BJ (cell line): ENCODE results near the gene KCNQ1. TPM values are rescaled to one million over a fixed set of nuclear protein-coding genes. Genes with fewer than 3 reads are reported as not detected.

Source experiments
- CTCF ChIA-PET: fragments of 350-600 bp; formaldehyde crosslinking; extraction: SDS; loops from one replicate; lab custom pipeline; 2021; ENCODE audit warnings: antibody characterized with exemption, inconsistent platforms; lab: Yijun Ruan, JAX
- POLR2A ChIA-PET: fragments of 300-600 bp; sonication (Branson Sonifier 250); formaldehyde crosslinking; extraction: SDS; loops from one replicate; lab custom pipeline; 2021; ENCODE audit warnings: antibody characterized with exemption; lab: Charles Lee
- DNase-seq: peaks from one replicate; pipeline ENCODE4 v3.0.0-alpha.2; 2011; ENCODE audit warnings: low read depth
- H3K27me3 ChIP-seq: 2 replicates; pipeline ENCODE4 v1.6.0; 2011; ENCODE audit warnings: low read length; ENCODE audit not compliant: control insufficient read depth, insufficient read depth
- H3K36me3 ChIP-seq: 2 replicates; pipeline ENCODE4 v1.5.1; 2011; ENCODE audit warnings: low read length; ENCODE audit not compliant: control insufficient read depth, insufficient read depth
- H3K4me3 ChIP-seq: 2 replicates; pipeline ENCODE4 v1.5.1; 2011; ENCODE audit warnings: low read depth, mild to moderate bottlenecking, control low read depth, low read length
- CTCF ChIP-seq: IDR thresholded peaks from 2 replicates; pipeline ENCODE4 v1.5.1; 2011; ENCODE audit warnings: low read depth, mild to moderate bottlenecking, control low read depth, inconsistent platforms, low read length, moderate library complexity; ENCODE audit not compliant: insufficient read depth
- polyA plus RNA-seq: library from polyadenylated mRNA; depleted of rRNA; stranded (reverse); fragments of >200 nt; gene quantifications from 2 replicates; pipeline ENCODE4 v1.2.3, GENCODE V29; 2011

The KCNQ1 gene
- polyA plus RNA-seq, 1 experiment = not detected

DNA sequence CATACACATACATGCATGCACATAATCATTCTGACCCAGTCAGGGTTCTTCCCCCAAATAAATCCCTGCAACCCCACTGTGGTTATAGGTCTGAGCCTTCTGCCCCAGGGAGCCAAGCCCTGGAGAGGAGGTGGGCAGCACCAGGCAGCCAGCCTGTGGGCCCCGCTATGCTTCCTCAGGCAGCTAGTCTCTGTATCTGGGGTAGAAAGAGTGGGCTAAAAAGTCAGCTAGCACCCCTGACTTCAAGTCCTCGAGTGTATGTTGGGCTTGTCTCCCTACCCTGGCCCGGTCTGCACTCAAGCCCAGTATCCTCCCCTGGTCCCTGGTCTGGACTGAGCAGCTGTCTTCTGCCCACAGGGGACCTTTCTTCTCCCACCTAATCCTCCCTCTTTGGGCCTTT, 226.9 kb downstream of the KCNQ1 start:
- no peak for TF ChIP-seq CTCF
- H3K27me3 ChIP-seq = no peaks in the 10 kb centered on the region
- H3K4me3 ChIP-seq = no peak overlapping the region
- no peak for DNase-seq
- CTCF ChIA-PET = no interaction called here
- POLR2A ChIA-PET = no interaction called here
- H3K36me3 ChIP-seq = peaks cover 4% of the 10 kb centered on the region

DNA sequence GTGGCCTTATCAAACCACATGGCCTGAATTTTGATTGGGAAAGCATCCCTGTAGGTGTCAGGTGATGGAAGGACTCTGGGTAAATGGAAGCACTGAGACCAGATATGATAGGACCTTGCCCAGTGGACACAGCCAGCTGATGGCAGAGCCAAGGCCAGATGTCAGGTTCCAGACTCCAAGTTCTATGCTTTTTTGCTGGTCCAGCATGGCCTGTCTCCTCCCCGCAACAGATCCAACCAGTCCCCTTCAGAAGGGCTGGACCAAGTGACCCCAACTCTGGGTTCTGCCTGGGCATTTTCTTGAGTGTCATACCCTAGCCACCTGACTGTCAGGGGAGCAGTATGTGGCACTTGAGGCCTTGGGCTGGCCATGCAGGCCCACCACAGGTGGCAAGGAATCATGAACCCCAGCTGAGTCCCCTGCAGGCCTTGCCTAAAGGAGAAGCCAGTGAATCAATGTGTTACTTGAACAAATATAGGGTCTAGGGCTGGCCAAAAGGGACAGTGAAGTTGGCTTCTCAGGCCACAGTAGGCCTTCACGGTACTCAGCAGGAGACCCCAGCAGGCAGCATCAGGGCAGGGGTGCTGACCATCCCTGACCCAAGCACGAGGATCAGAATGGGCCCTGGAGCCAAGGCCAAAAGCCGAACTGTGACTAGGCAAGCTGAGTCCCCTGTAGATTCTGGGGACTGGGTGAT, 227.9 kb downstream of the KCNQ1 start:
- TF ChIP-seq CTCF = no peak
- POLR2A ChIA-PET = no interaction called here
- Histone ChIP-seq H3K27me3 (no peaks in the 10 kb centered on the region), H3K4me3 (no peak overlapping the region), H3K36me3 (peaks cover 4% of the 10 kb centered on the region)
- no peak for DNase-seq
- CTCF ChIA-PET = no interaction called here

DNA sequence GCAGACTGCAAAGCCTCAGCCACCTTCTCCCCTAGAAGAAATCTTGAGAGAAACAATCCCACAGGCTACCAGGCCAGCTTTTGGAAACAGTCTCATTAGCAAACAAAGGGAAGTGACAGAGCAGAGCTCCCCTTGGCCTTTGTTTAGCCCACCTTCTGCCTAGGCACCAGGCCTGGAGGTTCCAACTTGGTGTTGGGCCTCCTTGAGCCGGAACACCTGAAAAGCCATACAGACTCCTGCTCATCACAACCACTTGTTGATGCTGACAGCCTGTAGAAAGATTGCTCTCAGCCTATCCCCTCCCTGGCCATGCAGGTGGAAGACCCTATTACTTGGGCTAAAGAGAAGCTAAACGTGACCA, 228.4 kb downstream of the KCNQ1 start:
- Histone ChIP-seq H3K4me3 (no peak overlapping the region), H3K36me3 (peaks cover 2% of the 10 kb centered on the region), H3K27me3 (no peaks in the 10 kb centered on the region)
- DNase-seq = no peak
- CTCF ChIA-PET = interaction anchor here (0.9 kb wide), 1 partner anchor 8 kb away, joined by 4 read pairs; no protein-coding TSS in a partner anchor
- POLR2A ChIA-PET = no interaction called here
- TF ChIP-seq CTCF = no peak

DNA sequence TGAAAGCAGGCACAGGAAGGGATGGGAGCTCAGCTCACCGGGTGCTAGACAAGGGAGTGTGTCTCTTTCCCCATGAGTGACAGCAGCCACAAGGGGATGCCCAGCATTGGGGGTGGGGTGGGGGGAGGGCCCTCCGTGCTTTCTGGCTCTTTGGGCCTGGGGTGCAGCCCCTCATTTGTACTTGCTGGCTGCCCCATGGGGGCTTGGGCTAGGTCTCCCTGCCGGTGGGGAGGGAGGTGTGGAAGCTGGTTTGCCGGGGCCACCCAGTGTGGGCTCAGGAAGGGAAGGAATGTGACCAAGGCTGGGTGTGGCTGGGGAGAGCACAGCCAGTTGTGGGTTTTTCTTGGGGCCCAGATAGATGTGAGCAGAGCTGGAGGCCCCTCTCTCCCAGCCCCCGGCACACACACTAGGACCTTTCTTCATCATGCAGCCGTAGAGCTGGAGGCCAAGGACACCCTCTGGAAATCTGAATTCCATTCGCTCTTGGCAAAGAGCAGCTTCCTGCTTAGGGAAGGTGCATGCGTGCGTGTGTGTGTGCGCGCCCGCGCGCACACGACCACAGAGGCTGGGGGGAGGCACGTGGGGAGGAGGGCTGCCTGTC, 229.2 kb downstream of the KCNQ1 start:
- H3K27me3 ChIP-seq = no peaks in the 10 kb centered on the region
- ChIA-PET POLR2A (no interaction called here), CTCF (interaction anchor here (0.8 to 0.9 kb wide), 2 partner anchors 9 to 143 kb away, joined by 4 read pairs; no protein-coding TSS in a partner anchor)
- no peak for TF ChIP-seq CTCF
- no peak for DNase-seq
- no peak overlapping the region for H3K4me3 ChIP-seq
- H3K36me3 ChIP-seq = peaks cover 2% of the 10 kb centered on the region

DNA sequence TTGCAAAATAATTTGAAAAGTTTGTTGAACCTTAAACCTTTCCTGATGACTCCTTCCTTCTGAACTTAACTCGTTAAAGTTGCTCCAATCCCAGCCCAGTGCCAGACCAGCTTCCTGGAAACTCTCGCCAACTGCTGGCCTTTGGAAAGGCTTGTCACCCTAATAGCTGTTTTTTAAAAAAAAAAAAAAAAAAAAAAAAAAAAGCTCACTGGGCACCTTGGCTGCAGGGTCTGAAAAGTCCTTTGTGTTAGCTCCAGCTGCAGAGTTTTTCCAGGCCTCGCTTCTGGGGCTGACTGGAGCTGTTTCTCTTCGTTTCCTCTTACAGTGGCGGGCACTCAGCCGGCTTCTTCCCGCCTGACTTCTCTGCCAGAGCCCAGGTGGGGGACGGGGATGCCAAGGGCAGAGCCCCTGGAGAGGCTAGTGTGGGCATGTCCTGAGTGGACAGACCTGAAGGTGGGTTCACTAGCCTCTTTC, 229.9 kb downstream of the KCNQ1 start:
- Histone ChIP-seq H3K27me3 (no peaks in the 10 kb centered on the region), H3K36me3 (no peaks in the 10 kb centered on the region; the same call in 1 of the 2 replicates), H3K4me3 (no peak overlapping the region)
- no peak for DNase-seq
- POLR2A ChIA-PET = no interaction called here
- no peak for TF ChIP-seq CTCF
- CTCF ChIA-PET = no interaction called here
